Cerebellar cortex (tissue), 1 donor: ENCODE data around the gene MINDY4.

Experiments used
- DNase-seq: peaks from one replicate; pipeline ENCODE4 v3.0.0-alpha.2; 2015; ENCODE audit warnings: low spot score

Gene MINDY4

GRCh38 chr7:30916767-30917166 lies 145.6 kb downstream of the MINDY4 start:
- DNase-seq = no peak

DNA sequence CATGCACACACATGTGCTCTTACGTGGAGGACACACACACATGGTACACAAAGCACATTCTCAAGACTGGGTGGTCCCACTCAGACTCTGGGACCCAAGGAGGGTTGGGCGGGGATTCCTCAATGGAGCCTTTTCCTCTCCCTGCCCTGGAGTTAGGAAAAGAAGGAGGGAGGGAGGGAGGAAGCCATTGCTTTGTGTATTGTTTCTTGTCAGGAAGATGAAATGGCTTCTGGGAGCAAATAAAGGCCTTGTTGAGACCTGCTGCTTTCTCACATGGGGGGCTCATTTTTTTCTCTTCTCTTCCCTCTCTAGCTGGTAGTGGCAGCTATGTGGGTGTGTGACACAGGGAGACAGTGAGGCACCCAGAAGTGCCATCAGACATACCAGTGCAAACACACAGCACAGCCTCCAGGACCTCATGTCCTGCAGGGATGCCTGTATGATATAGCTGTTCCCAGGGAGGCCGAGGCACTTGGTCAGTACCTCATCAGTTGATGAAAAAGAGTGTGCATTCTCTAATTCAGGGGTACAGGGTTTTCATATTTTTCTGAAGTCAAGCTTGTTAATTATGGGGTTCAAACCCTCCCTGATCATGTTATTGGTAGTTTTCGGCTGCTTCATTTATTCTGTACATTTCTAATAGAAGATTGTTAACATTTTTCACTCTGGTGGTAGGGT lies 146.1 kb downstream of the MINDY4 start:
- no peak for DNase-seq

DNA sequence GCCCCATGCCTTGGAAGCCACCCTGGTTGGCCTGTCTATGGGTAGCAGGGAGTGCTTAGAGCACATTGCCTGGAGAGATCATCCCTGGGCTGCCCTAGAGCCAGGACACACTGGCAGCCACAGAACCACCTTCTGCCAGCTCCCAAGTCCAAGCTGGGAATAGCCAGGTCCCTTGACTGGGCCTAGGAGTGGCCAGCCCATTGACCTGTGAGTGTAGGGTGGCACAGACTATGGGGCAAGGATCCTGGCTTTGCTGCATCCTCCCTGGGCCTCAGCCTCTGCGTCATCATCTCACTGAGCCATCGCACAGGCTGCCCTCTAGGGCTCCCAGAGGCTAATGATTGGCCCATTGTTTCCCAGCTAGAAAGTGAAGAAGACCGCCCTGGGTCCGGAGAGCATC lies 147.5 kb downstream of the MINDY4 start:
- no peak for DNase-seq

GRCh38 chr7:30920021-30920583 lies 148.9 kb downstream of the MINDY4 start:
- DNase-seq = no peak

DNA sequence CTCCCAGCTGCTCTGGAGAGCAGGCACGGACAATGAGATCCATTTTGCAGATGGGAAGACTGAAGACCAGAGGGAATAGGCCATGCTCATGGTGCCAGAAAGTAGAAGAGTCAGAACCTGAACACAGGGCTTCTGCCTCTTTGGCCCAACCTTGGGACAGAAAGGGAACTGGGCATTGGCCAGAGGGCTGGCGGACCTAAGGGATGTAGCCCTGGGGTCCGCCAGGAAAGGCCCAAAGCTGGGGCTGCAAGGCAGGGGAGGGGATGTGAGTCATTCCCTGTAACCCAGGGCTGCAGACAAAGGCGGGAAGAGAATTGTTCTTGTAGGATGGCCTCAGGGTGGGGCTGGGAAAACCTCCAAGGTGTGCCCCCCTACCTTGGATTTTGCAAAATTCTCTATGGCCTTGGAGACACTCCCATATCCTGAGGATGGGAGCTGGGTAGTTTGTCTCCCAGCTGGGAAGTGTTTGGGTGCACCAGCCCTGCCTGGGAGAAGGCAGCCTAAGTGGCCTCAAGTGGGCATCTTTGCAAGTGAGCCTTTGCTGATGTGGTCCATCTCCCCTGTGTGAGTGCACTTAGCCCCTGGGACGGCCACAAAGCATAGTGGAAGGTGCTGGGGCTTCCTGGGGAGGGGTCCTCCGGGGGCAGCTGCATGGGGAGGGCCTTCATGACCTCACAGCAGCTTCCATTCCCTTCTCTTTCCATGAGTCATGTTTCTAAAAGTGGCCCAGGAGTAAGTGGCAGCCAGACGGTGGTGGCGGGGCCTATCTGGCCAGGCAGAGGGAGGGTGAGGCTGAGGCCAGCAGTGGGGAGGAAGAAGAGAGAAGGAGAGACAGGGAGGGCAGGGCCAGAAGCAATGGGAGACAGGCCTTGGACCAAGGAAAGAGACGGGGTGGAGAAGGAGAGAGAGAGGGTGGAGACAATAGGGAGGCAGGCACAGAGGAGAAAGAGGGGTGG lies 149.6 kb downstream of the MINDY4 start:
- no peak for DNase-seq

DNA sequence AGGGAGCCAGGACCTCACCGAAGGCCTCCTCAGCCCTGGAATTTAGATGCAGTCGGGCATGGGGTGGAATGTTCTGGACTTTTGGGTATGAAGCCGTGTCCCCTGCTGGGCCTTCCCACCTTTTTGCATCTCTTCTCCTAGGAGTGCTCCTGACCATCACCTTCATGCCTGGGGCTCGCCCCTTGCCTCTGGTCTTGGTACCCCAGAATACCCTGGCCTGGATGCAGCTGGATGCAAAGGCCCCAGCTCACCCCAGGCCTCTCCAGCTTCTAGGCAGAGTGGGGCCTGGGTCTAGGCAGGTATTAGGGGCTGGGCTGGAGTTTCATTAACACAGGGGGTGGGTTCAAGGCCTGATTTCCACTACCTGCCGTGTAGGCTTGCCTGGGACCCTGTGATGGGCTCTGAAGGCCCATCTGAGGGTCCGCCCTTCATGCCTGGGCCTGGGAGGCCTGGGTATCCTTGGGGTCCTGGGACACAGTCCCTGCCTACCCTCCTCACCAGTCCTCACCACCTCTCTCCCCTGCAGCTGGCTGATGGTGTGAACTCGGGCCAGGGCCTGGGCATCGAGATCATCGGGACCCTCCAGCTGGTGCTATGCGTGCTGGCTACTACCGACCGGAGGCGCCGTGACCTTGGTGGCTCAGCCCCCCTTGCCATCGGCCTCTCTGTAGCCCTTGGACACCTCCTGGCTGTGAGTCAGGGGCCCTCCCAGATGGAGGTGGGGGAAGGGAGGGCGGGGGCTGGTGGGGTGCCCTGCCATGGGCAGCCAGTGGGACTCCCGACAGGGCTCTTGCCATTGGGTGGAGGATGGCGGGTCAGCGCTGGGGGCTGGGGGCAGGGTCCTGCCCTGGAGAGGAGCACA lies 150.6 kb downstream of the MINDY4 start:
- DNase-seq = no peak

GRCh38 chr7:30922596-30922995 lies 151.4 kb downstream of the MINDY4 start:
- no peak for DNase-seq

DNA sequence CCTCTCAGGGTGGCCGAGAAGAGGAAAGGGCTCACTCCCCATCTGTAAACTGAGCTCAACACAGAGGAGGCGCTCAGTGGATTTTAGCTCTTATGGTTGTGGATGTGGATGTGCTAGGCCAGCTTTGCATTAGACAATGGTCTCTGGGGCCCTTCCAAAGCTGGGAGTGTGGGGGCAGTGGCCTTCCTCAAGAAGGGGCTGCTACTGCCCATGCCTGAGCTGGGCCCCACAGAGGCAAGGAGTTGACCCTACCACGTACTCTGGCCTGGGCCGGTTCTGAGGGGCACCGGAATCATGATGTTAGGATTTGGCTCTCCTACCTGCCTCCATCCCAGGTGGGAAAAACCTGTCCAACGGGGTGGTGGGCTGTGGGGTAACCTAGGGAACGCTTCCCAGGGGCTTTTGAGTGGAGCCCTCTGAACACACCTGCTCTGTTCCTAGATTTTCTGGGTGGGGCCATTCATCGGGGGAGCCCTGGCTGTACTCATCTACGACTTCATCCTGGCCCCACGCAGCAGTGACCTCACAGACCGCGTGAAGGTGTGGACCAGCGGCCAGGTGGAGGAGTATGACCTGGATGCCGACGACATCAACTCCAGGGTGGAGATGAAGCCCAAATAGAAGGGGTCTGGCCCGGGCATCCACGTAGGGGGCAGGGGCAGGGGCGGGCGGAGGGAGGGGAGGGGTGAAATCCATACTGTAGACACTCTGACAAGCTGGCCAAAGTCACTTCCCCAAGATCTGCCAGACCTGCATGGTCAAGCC lies 152.0 kb downstream of the MINDY4 start:
- no peak for DNase-seq

GRCh38 chr7:30923774-30924413 lies 152.7 kb downstream of the MINDY4 start:
- DNase-seq = no peak

DNA sequence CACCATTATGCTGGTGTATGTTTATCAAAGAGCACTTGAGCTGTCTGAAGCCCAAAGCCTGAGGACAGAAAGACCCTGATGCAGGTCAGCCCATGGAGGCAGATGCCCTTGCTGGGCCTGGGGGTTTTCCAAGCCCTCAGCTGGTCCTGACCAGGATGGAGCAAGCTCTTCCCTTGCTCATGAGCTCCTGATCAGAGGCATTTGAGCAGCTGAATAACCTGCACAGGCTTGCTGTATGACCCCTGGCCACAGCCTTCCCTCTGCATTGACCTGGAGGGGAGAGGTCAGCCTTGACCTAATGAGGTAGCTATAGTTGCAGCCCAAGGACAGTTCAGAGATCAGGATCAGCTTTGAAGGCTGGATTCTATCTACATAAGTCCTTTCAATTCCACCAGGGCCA lies 153.4 kb downstream of the MINDY4 start:
- no peak for DNase-seq

DNA sequence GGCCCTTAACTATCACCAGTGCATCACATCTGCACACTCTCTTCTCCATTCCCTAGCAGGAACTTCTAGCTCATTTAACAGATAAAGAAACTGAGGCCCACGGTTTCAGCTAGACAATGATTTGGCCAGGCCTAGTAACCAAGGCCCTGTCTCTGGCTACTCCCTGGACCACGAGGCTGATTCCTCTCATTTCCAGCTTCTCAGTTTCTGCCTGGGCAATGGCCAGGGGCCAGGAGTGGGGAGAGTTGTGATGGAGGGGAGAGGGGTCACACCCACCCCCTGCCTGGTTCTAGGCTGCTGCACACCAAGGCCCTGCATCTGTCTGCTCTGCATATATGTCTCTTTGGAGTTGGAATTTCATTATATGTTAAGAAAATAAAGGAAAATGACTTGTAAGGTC lies 153.9 kb downstream of the MINDY4 start:
- DNase-seq = no peak

- no peak for DNase-seq
Measured at GRCh38 chr7:30925913-30926312, 154.7 kb downstream of the MINDY4 start.

DNA sequence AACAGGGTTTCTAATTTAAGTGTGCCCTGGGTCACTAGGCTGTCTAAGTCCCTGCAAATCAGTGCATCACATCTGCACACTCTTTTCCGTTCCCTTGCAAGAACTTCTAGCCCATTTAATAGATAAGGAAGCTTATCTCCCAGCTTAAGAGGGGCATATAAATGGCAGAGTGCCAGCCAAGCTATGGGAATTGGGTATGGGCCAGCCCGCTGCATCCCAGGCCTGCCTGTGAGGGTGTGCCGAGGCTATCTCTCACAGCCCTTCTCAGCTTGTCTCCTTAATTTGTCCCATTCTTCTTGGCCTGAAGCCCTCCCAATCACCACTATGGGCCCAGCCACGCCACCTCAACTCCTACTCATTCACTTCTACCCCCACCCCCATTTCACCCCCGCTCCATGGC lies 155.1 kb downstream of the MINDY4 start:
- DNase-seq = no peak

DNA sequence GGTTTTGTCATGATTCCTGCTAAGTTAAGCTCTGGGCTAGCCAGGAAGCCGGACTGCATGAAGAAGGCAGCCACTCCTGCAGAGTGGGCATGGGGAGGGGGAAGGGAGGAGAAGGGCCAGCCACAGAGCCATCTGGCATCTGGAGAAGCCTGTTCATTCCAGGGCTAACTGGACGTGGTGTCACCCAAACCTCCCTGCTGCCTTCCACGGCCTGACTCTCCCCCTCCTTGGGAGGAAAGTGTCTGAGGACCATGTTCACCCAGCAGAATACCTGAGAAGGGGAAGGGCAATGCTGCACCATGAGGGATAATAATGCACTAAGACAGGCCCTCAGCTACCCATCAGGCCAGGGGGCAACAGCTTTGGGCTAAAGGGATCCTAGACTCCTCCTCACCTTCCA lies 155.8 kb downstream of the MINDY4 start:
- no peak for DNase-seq

- DNase-seq = no peak
Measured at GRCh38 chr7:30927559-30927958, 156.3 kb downstream of the MINDY4 start.

DNA sequence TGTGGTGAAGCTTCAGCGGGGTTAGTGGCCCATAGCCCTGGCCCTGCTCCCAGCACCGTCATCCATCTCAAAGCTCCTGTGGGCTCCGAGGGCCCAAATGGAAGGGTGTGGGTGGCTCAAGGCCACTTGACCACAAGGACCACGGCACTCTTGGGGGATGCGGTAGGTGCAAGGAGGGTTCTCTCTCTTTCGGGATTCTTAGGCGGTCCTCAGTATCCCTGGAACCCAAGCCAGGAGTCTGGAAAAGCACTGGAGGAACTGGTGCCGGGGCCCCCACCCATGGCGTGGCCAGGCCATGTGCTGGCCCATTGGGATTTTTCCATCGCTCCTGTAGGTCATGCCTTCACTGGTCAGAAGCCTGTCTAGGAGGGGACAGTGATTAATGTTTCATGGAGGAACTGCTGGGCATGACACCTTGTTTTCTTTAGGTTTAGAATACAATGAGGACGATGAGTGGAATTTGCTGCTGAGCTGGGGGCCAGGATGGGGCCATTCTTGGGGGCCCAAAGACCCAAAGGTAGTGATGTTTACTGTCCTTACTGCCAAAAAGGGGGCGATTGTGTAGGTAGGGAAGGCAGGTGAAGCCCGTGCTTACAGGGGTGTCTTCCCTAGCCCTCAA lies 157.1 kb downstream of the MINDY4 start:
- no peak for DNase-seq

GRCh38 chr7:30929686-30930085 lies 158.5 kb downstream of the MINDY4 start:
- DNase-seq = no peak

DNA sequence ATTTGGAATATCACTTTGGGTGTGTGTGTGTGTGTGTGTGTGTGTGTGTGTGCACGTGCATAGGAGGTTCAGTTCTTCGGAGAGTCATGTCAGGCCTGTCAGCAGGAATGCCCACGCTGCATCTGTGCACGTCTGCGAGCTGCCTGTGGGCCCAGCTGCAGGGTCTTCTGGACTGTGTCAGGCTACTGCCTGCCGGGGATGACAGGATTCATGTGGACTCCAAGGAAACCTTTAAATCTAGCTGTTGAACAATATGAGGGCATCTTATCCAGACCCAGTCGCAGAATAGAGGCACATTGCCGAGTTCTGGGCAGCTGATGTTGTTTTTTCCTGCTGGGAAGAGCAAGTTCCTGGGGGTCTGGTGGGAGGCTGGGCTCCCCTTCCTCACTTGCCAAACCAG lies 159.4 kb downstream of the MINDY4 start:
- DNase-seq = no peak

- DNase-seq = no peak
Measured at GRCh38 chr7:30931161-30931928, 160.1 kb downstream of the MINDY4 start.
